ENCODE data around the gene DGCR6L.
"Not testable (repeated sequence)": the region's sequence is repeated elsewhere in the genome, so short reads cannot be mapped to it uniquely, and the experiment has no call there.

DGCR6L gene

DNA sequence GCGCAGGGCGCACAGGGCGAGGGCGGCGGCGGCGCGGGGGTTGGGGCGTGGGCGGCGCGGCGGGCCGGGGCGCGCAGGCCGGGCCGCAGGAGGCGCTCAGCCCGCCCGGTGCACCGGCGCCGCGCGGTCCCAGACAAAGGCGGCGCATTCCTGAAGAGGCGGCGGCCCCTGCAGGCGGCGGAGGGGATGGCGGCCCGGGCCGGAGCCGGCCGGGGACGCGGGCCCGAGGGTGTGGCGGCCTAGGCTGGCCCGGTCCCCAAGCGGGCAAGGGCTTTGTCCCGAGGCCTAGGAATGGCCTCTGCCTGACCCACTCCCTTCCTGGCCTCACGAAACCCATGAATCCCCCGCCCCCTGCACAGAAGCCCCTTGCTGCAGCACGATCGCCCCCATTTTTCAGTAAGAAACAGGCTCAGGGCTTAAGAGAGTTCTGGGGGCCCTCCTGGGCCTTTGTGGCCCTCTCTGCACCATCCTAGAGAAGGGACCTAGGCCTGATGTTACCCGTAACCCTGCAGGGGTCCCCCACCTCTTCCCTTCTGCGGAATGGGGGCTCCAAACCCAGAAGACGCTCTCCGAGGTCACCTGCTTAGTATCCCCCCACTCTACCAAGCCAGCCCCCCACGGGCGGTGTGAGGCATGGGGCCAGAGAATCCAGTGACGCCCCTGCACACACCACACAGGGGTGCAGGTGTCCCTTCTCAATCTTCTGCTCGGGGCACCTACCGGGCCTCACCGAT is 51.4 kb downstream of the DGCR6L start, which contains the start of gene RTN4R:
RTN4R (minus strand) TSS at position 40 of the 734 bp plus-strand sequence. CDS start 226 bp downstream, outside the sequence.
- H3K4me3 ChIP-seq (ENCODE audit: low read length), result peak within 1 kb of the TSS; percentile 40
- TF ChIP-seq, protein P1, sequence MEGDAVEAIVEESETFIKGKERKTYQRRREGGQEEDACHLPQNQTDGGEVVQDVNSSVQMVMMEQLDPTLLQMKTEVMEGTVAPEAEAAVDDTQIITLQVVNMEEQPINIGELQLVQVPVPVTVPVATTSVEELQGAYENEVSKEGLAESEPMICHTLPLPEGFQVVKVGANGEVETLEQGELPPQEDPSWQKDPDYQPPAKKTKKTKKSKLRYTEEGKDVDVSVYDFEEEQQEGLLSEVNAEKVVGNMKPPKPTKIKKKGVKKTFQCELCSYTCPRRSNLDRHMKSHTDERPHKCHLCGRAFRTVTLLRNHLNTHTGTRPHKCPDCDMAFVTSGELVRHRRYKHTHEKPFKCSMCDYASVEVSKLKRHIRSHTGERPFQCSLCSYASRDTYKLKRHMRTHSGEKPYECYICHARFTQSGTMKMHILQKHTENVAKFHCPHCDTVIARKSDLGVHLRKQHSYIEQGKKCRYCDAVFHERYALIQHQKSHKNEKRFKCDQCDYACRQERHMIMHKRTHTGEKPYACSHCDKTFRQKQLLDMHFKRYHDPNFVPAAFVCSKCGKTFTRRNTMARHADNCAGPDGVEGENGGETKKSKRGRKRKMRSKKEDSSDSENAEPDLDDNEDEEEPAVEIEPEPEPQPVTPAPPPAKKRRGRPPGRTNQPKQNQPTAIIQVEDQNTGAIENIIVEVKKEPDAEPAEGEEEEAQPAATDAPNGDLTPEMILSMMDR (conservative IDR thresholded peaks at IDR 0.05; ENCODE audit: low read depth, low read length), result no peak
- DNase-seq (ENCODE audit: low read depth), result no peak

DNA sequence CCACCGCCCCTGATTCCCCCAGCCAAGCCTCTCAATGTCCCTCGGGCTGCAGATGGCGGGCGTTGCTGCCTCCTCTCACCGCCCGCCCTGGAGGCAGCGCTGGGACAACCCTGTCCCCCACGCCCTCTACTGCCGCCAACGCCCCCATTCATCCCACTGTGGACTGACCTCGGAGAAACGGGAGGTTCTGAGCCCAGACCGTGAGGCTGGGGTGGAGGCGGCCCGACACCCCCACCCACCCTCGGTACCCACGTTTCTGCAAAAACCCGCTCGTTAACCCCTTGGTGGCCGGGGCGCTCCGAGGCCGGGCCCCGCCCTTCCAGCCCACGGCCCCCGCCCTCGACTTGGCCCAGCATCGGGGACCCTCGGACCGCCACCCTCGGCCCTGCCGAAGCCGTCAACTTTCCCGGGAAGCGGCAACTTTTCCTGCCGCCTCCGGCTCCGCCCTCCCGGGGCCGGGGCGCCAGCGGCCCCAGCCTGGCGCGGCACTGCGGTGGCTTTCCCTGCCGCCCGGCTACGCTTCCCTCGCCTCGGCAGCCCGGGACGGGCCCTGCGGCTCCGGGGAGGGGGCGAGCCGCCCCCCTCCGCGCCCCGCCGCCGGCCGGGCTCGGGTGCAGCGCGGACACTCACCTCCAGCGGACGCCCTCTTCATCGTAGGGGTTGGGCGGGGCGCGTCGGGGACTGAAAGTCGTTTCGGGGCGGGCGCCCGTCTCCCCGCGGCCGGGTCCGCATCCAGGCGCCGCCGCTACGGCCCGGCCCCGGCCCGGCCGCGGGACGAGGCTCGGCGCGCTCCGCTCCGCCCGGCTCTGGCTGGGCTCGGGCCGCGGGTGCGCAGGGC is 52.2 kb downstream of the DGCR6L start:
- no peak for DNase-seq (ENCODE audit: low read depth)
- TF ChIP-seq, protein P1 (conservative IDR thresholded peaks at IDR 0.05; ENCODE audit: low read depth, low read length), result no peak
- peak overlapping the region; percentile 40 for H3K4me3 ChIP-seq (ENCODE audit: low read length)

DNA sequence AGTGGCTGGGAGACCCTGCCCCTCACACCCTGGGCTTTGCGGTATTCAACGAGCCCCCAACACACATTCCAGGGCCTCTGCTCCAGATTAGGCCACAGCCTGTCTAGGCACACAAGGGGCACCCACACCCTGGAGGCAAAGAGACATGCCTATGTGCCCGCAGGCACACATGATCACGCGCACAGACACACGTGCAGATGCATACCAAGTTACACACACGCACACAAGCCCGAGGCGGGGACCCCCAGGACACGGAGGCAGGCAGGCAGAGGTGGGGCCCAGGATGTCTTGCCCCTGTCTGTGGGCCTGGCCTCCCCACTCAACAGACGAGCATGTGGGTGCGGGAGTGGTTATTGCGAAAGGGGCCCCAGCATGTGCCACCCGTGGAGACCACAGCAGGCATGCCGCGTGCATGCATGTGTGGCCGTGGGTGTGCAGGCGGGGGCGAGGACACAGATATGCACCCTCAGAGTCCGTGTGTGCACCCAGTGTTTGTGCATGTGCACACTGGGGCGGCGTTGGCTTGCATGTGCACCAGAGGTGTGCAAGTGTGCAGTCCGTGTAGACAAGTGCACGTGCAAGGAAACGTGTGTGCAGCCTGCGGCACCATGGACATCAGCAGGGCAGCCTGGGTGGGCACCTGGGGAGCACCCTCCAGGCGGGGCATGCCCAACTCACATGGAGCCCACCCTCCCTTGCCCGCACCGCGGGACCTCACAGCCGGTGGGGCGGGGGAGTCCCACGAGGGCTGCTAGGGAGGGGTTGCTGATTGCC is 53.0 kb downstream of the DGCR6L start:
- peak overlapping the region; percentile 40 for H3K4me3 ChIP-seq (ENCODE audit: low read length)
- not testable (repeated sequence) for DNase-seq (ENCODE audit: low read depth)

DNA sequence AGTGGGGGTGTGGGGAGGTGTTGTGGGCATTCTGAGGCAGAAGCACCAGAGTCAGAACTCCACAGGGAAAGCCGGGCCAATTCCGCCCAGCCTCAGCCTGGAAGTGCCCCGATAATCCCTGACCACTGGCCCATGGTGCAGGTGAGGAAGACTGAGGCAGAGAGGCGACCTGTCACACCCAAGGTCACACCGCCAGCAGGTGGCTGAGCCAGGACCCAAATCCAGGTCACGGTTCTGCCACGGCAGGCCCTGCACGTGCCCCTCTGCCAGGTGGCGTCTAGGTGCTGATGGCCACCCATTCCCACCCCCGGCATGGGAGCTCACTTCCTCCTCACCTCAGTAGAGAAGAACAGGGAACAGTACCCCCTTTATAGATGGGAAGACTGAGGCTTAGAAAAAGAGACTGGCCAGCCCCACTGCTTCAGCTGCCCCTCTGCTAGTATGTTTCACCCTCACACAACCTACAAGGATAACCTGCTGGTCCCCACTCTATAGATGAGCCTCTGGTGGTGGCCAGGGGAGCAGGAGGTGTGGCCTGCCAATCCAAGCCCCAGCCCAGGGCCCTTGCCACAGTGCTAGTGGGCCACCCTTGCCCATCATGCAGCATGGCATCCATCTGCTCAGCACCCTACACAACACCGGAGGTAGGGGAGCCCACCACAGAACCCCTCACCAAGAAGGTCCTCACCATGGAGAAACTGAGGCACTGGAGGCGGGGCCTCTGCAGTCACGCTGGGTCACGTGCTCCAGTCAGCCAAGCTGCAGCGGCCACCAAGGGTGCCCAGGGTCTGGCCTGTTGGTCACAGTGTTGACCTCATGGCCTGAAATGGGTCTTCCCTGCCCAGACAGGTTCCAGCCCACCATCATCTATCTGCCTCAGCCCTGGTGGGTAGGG is 53.8 kb downstream of the DGCR6L start:
- DNase-seq (ENCODE audit: low read depth); H3K4me3 ChIP-seq (ENCODE audit: low read length): not testable (repeated sequence)

DNA sequence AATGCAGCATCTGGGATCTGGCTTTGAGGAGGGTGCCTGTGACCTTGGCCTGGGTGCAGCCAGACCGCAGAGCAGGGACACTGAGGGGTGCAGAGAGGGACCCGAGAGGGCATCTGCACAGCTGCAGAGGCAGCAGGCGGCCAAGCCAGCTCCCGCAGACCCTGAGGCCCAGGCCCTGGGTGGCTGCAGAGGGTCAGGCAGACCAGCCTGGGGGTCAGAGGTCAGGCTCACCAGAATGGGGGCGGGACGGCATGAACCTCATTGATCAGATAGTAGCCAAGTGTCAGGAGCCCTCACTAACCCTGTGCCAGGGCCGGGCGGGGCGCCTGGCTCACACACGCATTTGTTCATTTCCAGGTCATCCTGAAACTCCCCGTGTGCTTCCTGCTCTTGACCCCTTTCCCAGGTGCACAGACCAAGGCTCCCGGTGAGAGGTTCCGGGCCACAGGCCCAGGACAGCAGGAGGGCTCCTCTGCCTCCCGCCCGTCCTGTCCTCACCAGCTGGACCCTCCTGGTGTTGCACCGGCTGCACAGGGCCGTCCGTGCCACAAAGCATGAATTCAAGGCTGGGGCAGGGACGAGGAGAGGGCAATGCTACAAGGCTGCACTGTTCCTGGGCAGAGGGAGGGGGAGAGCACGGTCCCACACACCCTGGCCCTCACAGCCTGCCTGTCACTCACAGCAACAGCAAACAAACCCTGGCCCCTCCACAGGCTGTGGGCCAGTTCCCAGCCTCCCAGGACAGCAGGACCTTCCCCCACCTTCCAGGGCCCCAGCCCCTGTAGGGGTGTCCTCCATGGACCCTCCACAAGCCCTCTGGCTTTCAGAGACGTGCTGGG is 55.0 kb downstream of the DGCR6L start:
- no peak for DNase-seq (ENCODE audit: low read depth)
- TF ChIP-seq, protein P1 (conservative IDR thresholded peaks at IDR 0.05; ENCODE audit: low read depth, low read length), result no peak
- no peak overlapping the region for H3K4me3 ChIP-seq (ENCODE audit: low read length)
